ENCODE results near the gene SPSB1. TPM values are rescaled to one million over a fixed set of nuclear protein-coding genes. Genes with fewer than 3 reads are reported as not detected.
A peak's percentile ranks its signal among the peaks of the same experiment; 100 is the strongest.

SPSB1 gene
- total RNA-seq, 2 donors from 2014 or later, result 107 to 171 TPM

GRCh38 chr1:9355503-9355902 is 62.8 kb downstream of the SPSB1 start:
- DNase-seq (ENCODE audit: low spot score) (no peak), ATAC-seq (ENCODE audit: insufficient number of reproducible peaks, low FRiP score, low read depth) (no peak)
- H3K36me3 ChIP-seq, result peaks cover 29% of the 10 kb centered on the region
- H3K27ac ChIP-seq, result no peak overlapping the region
- peaks cover 12 to 74% of the 10 kb centered on the region in 2 donors for H3K4me1 ChIP-seq (ENCODE audit: control insufficient read depth in 1 of 2, low read depth in 2 of 2)
- no peak for TF ChIP-seq CTCF (IDR thresholded peaks at IDR 0.05)
- H3K27me3 ChIP-seq (replicated peaks; ENCODE audit: insufficient read depth), result no peaks in the 10 kb centered on the region
- no peaks in the 10 kb centered on the region for H3K9me3 ChIP-seq
- no peak overlapping the region for H3K4me3 ChIP-seq

GRCh38 chr1:9356021-9356420 is 63.3 kb downstream of the SPSB1 start:
- H3K4me1 ChIP-seq (ENCODE audit: control insufficient read depth in 1 of 2, low read depth in 2 of 2), result peaks cover 9 to 73% of the 10 kb centered on the region in 2 donors
- H3K9me3 ChIP-seq, result no peaks in the 10 kb centered on the region
- ATAC-seq (ENCODE audit: insufficient number of reproducible peaks, low FRiP score, low read depth), result no peak
- H3K27ac ChIP-seq, result no peak overlapping the region
- no peak overlapping the region for H3K4me3 ChIP-seq
- TF ChIP-seq CTCF (IDR thresholded peaks at IDR 0.05), result no peak
- DNase-seq (ENCODE audit: low spot score), result no peak
- H3K36me3 ChIP-seq, result peaks cover 29% of the 10 kb centered on the region
- H3K27me3 ChIP-seq (replicated peaks; ENCODE audit: insufficient read depth), result no peaks in the 10 kb centered on the region

GRCh38 chr1:9356829-9357466 is 64.3 kb downstream of the SPSB1 start:
- peaks cover 29% of the 10 kb centered on the region for H3K36me3 ChIP-seq
- no peaks in the 10 kb centered on the region for H3K9me3 ChIP-seq
- ATAC-seq (ENCODE audit: insufficient number of reproducible peaks, low FRiP score, low read depth), result no peak
- H3K27ac ChIP-seq, result no peak overlapping the region
- no peak for DNase-seq (ENCODE audit: low spot score)
- no peak for TF ChIP-seq CTCF (IDR thresholded peaks at IDR 0.05)
- H3K27me3 ChIP-seq (replicated peaks; ENCODE audit: insufficient read depth), result no peaks in the 10 kb centered on the region
- H3K4me3 ChIP-seq, result no peak overlapping the region
- peaks cover 13 to 72% of the 10 kb centered on the region in 2 donors for H3K4me1 ChIP-seq (ENCODE audit: control insufficient read depth in 1 of 2, low read depth in 2 of 2)

- Histone ChIP-seq H3K9me3 (no peaks in the 10 kb centered on the region), H3K27me3 (replicated peaks; ENCODE audit: insufficient read depth) (no peaks in the 10 kb centered on the region), H3K4me3 (no peak overlapping the region), H3K4me1 (ENCODE audit: control insufficient read depth in 1 of 2, low read depth in 2 of 2) (peaks cover 10 to 71% of the 10 kb centered on the region in 2 donors), H3K36me3 (peaks cover 29% of the 10 kb centered on the region), H3K27ac (no peak overlapping the region)
- no peak for ATAC-seq (ENCODE audit: insufficient number of reproducible peaks, low FRiP score, low read depth)
- TF ChIP-seq CTCF (IDR thresholded peaks at IDR 0.05), result no peak
- DNase-seq (ENCODE audit: low spot score), result no peak
These were observed 65.3 kb downstream of the SPSB1 start for GRCh38 chr1:9357958-9358357.

- Histone ChIP-seq H3K4me3 (no peak overlapping the region), H3K9me3 (no peaks in the 10 kb centered on the region), H3K27me3 (replicated peaks; ENCODE audit: insufficient read depth) (no peaks in the 10 kb centered on the region), H3K27ac (peak overlapping the region in 1 of 2 donors; percentile 37), H3K4me1 (ENCODE audit: control insufficient read depth in 1 of 2, low read depth in 2 of 2) (peaks cover 19 to 68% of the 10 kb centered on the region in 2 donors), H3K36me3 (peaks cover 26% of the 10 kb centered on the region)
- DNase-seq (ENCODE audit: low spot score) (no peak), ATAC-seq (ENCODE audit: insufficient number of reproducible peaks, low FRiP score, low read depth) (no peak)
- no peak for TF ChIP-seq CTCF (IDR thresholded peaks at IDR 0.05)
These were observed 67.8 kb downstream of the SPSB1 start for GRCh38 chr1:9360371-9361064.

Data from thoracic aorta (tissue), 2 donors.